ENCODE data around the gene C22orf39.

- TF ChIP-seq NR2C2 (CRISPR knock-in tag; IDR thresholded peaks at IDR 0.05) (no peak), TP53 (CRISPR knock-in tag; IDR thresholded peaks at IDR 0.05) (no peak), ZNF121 (CRISPR knock-in tag; IDR thresholded peaks at IDR 0.05) (no peak), GRHL2 (CRISPR knock-in tag; IDR thresholded peaks at IDR 0.05; ENCODE audit: insufficient replicate concordance, severe bottlenecking) (no peak), FOXK1 (CRISPR knock-in tag; IDR thresholded peaks at IDR 0.05) (no peak), ESRRA (CRISPR knock-in tag; IDR thresholded peaks at IDR 0.05; ENCODE audit: borderline replicate concordance) (no peak), ZNF396 (CRISPR knock-in tag; IDR thresholded peaks at IDR 0.05; ENCODE audit: borderline replicate concordance) (no peak), GABPB1 (CRISPR knock-in tag; IDR thresholded peaks at IDR 0.05) (no peak)
- TF ChIP-seq, protein P1, sequence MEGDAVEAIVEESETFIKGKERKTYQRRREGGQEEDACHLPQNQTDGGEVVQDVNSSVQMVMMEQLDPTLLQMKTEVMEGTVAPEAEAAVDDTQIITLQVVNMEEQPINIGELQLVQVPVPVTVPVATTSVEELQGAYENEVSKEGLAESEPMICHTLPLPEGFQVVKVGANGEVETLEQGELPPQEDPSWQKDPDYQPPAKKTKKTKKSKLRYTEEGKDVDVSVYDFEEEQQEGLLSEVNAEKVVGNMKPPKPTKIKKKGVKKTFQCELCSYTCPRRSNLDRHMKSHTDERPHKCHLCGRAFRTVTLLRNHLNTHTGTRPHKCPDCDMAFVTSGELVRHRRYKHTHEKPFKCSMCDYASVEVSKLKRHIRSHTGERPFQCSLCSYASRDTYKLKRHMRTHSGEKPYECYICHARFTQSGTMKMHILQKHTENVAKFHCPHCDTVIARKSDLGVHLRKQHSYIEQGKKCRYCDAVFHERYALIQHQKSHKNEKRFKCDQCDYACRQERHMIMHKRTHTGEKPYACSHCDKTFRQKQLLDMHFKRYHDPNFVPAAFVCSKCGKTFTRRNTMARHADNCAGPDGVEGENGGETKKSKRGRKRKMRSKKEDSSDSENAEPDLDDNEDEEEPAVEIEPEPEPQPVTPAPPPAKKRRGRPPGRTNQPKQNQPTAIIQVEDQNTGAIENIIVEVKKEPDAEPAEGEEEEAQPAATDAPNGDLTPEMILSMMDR (IDR thresholded peaks at IDR 0.05), result no peak
Observed at GRCh38 chr22:19480789-19481188, 33.3 kb upstream of the C22orf39 start.
